Spleen (tissue), 7 donors: Measurements from ENCODE around the gene TSC1.

ENCODE experiments used
- CTCF ChIP-seq, 11 experiments: fragments of 200-600 bp in 7 of 11; fragments of 450-650 bp in 4 of 11; sonication (generic) in 4 of 11; IDR thresholded peaks in 8 of 11; conservative IDR thresholded peaks in 3 of 11; 1 replicate in 7 of 11; 2 replicates in 4 of 11; pipeline versions ENCODE4 v1.4.0 to v1.8.0; 2016 to 2021; ENCODE audit warnings: antibody characterized with exemption in 11 of 11, inconsistent platforms in 4 of 11, mild to moderate bottlenecking in 1 of 11
- POLR2A ChIP-seq, 3 donors: fragments of 450-650 bp; IDR thresholded peaks; one replicate each; pipeline ENCODE4 v1.5.1; 2017; ENCODE audit warnings: antibody characterized with exemption in 3 of 3, mild to moderate bottlenecking in 1 of 3
- POLR2AphosphoS5 ChIP-seq, 3 donors: sonication (generic); formaldehyde crosslinking; IDR thresholded peaks; one replicate each; pipeline ENCODE4 v1.5.1; 2017; ENCODE audit warnings: antibody characterized with exemption in 3 of 3
- donor health status: DM: no; HTN: no; CAD: no; lungs with moderate emphysema.
- donor health status: DM: no; HTN: no; CAD: no.
- donor health status: DM: no; HTN: no; CAD: no.

- TF ChIP-seq CTCF (IDR thresholded peaks at IDR 0.05 in 8 of 11, conservative IDR thresholded peaks at IDR 0.05 in 3 of 11), result no peak
- TF ChIP-seq POLR2A (IDR thresholded peaks at IDR 0.05), result no peak
- TF ChIP-seq POLR2AphosphoS5 (IDR thresholded peaks at IDR 0.05), result no peak
Observed at GRCh38 chr9:132975961-132976360, 31.5 kb upstream of the TSC1 start.
